ENCODE data around the gene INS.

GRCh38 chr11:2138431-2139122, 22.4 kb downstream of the INS start:
- TF ChIP-seq CTCF (IDR thresholded peaks at IDR 0.05) (no peak), POLR2A (IDR thresholded peaks at IDR 0.05) (no peak), POLR2AphosphoS5 (IDR thresholded peaks at IDR 0.05) (no peak), EP300 (IDR thresholded peaks at IDR 0.05) (no peak)
